GOT3 (cell line): ENCODE data around the gene LYPD6B.

ENCODE experiments used
- DNase-seq: peaks from one replicate; lab custom pipeline; 2025; ENCODE audit warnings: mixed read lengths; lab: John Stamatoyannopoulos, UW

LYPD6B gene

DNA sequence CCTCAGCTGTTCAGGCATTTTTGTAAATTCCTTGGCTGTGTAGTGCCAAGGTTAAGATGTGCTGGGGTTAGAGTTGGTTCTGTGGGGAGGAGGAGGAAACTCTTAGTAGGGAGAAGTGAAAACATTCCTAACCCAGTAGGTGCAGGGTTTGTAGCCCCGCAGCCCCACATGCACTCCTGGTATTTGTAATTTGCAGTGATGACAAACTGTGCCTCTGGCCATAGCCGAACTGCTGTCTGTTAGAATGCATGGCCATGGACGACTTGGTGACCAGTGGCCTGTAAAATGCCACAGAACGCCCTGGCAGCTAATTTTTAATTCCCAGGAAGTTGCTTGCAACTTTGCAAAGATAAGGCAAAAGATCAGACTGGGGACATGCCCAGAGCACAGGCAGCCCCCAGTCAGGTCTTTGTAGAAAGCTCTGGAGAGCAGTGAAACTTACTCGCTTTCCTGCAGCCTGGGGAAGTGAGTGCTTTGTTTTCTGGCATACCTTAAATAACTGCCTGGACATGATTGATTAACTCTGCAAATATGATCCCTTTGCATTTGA lies 38.4 kb downstream of the LYPD6B start:
- DNase-seq, result no peak

DNA sequence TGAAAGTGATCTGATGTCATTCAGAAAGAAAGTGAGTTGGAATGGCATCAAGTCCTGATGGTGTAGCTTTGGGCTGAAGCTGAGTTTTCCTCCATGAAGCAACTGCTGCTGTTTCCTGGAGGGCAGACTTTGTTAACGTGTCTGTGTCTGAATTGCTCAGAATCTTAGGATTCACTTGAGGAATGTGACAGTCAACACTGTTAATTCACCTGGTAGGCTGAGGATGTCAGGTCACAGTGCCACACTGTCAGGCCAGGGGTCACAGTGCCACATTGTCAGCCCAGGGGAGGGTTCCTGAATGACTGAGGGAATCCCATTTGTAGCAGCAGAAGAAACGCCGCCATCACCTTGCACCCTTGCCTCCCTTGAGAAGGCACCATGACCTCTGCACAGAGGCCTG lies 39.4 kb downstream of the LYPD6B start:
- no peak for DNase-seq

- no peak for DNase-seq
These were observed 41.6 kb downstream of the LYPD6B start for GRCh38 chr2:149080099-149080498.

- DNase-seq, result no peak
These were observed 42.5 kb downstream of the LYPD6B start for GRCh38 chr2:149080971-149081370.

- DNase-seq, result no peak
These were observed 43.6 kb downstream of the LYPD6B start for GRCh38 chr2:149082079-149082478.

DNA sequence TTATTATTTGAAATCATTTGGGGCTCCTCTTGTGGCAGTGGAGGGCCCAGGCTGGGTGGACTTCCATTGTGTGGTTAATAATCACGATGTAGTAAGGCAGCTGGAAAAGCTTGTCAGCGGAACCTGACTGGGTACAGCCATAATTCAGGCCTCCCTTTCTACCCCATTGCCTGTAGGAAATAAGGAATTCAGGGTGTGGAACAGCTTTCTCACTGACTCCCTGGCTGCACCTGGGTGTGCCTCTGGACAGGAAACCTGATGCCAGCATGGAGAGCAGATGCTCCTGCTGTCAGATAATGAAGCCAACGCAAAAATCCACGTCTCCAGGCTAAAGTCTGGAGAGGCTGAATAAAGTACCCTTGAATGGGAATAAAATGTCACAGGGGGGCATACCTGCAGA lies 44.2 kb downstream of the LYPD6B start:
- no peak for DNase-seq

DNA sequence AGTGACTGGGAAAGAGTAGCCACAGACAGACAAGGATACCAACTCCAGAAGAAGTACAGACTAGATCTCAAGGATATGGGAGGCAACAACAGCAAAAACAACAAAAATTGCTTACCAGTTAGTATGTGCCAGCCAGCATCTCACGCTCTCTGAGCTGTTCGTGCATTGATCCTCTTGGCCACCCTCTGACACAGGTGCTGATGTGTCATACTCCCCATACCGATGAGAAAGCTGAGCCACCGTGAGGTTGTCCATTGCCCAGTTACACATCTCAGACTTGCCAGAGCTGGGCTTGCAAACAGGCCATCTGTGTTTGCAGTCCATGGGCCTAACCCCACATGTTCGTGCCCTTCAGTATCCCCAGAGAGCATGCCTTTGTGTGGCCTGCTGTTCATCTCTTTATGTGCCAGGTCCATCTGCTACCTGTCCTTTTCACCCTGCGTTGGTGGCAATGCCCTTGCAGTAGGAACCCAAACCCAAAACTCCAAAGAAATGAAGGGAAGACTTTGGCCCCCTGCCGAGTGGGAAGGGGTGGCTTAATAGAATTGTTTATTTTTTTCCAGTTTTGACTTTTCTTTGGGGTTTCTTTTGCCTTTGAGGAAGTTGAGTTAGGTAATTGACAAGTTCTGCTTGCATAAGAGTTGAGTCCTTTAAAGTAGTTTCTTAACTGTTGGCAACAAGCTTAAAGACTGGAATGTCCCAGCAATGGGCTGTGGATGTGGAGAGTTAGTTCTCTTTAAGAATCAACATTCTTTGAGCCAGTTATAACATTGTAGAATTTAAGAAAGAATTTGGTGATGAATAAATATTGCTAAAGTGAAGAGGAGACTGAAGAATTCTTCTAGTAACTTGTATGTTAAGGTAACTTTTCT lies 46.7 kb downstream of the LYPD6B start:
- DNase-seq, result no peak

- no peak for DNase-seq
These were observed 49.3 kb downstream of the LYPD6B start for GRCh38 chr2:149087751-149088150.

DNA sequence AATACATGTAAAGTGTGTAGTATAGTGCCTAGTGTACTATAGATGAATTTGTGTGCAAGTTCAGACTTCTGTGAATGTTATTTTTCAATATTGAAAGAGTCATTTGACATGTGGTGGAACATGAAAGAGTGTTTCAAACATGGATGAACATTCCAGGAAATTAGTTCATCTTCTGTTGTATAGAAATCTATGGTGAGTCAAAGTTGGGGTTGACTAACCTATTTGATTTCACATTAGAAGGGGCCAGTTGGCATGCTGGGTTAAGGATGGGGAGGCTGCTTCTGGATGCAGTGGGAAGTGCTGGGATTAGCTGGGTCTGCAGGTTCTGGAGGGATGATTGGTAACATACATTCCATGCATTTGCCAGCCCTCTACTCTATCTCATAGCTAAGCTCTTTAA lies 50.6 kb downstream of the LYPD6B start:
- no peak for DNase-seq

- DNase-seq, result no peak
These were observed 52.2 kb downstream of the LYPD6B start for GRCh38 chr2:149090706-149091105.

- DNase-seq, result no peak
These were observed 55.1 kb downstream of the LYPD6B start for GRCh38 chr2:149093579-149093978.

DNA sequence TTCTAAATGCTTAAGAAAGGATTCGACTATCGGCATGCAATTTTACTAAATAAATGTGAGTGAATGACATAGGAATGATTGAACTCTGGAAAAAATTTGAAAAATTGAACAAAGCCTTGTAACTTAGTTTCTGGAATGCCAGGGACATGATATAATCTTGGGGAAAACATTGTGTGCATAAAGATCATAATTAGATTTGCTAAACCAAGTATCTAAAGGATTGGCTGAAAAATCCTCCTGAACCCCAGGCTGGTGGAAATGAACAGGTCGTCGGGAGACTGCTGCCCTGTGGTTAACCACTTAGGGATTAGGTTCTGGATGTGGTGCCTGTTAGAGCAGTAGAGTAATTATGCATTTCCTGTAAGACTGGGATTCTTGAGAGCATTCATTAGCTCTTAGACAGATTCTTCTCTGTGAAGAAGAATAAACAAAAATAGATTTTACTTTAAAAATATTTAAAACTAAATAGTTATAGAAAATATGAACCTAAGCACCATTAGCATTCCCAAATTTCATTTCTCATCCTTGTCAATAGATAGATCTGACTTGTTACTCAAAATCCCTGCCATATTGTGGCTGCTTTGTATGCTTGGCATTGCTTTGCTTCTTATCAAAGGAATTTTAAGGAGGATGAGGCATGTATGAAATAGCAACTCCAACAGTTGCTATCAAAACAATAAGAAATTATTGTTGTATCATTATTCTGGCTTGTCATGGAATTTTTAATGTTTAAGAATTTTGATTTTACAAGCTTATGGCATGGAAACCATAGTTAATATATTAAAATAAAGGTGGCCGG lies 55.9 kb downstream of the LYPD6B start:
- no peak for DNase-seq

- DNase-seq, result no peak
These were observed 60.2 kb downstream of the LYPD6B start for GRCh38 chr2:149098701-149099100.

- no peak for DNase-seq
These were observed 60.8 kb downstream of the LYPD6B start for GRCh38 chr2:149099298-149099697.

DNA sequence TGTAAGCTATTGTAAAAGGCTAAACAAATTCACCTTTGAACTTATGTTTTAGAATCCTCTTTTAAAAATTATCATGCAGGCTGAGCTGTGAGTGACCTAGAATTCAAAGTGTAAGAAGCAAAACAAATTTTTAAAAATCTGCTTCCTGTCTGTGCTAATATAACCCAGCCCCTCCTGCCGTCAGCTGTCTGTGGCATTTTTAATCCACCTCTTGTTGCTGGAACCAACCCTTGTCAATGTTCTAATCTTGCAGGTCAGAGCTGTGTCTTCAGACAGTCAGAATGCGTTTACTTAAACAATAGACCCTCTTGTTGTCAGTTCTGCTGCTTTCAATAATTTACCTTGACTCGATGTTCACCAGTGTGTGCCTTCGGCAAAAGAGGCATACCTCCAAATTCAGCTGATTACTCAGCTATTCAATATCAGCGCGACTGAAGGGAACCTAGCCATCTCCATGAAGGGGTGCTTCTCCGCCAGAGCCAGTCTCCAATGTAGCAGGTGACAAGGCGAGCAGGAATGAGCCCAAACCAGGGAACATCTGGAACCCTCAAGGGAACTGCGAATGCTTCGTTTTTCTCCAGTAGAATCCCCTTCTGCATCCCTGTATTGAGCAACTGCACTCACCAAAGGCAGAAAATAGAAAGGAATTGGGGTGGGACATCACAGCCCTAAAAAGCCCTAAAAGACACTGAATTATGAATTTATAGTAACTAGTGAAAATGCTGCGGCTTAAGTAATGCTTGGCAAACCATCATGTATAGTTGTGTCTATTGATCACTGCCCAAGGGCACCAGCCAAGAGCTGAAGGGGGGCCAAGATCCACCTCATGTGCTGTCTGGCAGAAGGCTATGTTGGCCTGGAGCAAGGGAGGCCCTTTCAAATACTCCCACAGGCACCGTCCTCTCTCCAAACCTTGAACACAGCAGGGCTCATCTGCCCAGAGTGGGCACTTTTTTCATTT lies 62.5 kb downstream of the LYPD6B start:
- no peak for DNase-seq

DNA sequence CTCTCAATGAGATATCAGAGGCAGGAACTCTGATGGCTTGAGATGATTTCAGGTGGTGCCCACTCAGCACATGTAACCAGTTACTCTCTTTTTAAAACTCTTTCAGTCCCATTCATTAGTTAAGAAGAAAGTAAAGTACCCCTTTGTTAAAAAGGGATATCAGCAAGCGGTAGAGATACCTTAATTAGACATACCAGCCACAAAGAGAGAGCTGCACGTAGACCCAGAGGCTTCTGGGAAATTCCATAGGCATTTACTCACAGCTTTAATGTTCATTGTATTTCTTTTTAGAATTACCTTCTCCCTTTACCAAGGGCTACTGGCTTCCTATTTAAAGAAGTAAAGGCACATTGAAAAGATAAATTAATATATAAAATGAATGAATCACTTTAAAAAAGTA lies 63.3 kb downstream of the LYPD6B start:
- DNase-seq, result no peak

DNA sequence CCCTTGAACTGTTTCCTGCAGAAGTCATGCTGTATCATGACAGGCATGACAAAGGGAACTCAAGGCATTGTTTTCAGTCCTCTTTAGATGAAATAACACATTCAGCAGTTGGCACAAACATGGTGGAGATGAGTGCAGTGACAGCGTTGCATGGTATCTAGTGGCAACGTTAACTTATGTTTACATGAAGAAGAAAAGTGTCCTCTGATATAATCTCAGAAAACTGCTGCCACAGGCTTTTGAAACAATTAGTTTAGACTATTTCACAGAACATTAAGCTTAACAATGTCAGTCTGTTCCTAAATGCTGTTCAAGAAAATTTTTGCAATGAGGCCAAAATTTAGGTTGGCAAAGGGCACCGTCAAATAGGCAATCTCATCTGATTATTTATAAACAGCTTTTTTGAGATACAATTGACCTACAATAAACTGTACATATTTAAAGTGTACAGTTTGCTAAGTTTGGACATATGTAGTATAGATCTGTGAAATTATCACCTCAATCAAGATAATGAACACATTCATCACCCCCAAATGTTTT lies 64.7 kb downstream of the LYPD6B start:
- no peak for DNase-seq

DNA sequence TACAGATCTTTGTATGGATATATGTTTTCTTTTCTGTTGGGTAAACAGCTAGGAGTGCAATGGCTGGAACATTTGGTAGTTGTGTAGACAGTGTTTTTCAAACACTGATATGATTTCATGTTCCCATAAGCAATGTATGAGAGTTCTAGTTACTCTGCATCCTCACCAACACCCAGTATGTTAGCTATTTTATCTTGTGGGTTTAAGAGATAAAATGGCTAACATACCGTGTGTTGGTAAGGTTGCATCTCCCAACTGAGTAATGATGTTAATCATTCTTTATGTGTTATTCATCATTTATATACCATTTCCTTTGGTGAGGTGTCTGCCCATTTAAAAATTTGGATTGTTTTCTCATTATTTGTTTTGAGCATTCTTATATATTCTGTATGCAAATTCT lies 65.7 kb downstream of the LYPD6B start:
- no peak for DNase-seq

- no peak for DNase-seq
These were observed 73.6 kb downstream of the LYPD6B start for GRCh38 chr2:149112068-149112467.

DNA sequence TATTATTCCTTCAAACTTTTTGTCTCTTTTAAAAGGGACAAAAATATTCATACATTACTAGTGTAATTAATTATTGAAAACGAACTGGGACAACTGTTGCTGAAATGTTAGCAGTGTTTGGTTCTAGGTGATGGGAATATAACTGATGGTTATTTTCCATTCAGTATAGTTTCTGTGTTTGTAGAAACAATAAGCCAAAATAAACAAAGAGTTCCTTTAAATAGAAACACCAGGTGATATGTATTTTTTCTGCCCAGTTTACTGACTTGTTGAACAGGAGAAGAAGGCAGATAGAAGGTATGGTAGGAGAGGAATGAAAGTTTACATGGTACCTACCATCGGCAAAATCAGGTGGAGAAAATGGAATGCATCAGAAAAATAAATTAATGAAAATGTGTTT lies 74.2 kb downstream of the LYPD6B start:
- DNase-seq, result no peak

GRCh38 chr2:149115781-149116180 lies 77.3 kb downstream of the LYPD6B start:
- DNase-seq, result no peak

GRCh38 chr2:149119368-149119767 lies 80.9 kb downstream of the LYPD6B start:
- DNase-seq, result no peak
